H1 (cell line): Measurements from ENCODE around the gene ASPHD2. TPM values are rescaled to one million over a fixed set of nuclear protein-coding genes. Genes with fewer than 3 reads are reported as not detected.

Experiments
- CTCF ChIA-PET: fragments of 300-600 bp; sonication (Branson Sonifier 250); formaldehyde crosslinking; loops from one replicate; lab custom pipeline; 2021; ENCODE audit not compliant: partially characterized antibody; lab: Charles Lee
- POLR2A ChIA-PET: fragments of 300-600 bp; sonication (Branson Sonifier 250); formaldehyde crosslinking; loops from one replicate; lab custom pipeline; 2021; ENCODE audit warnings: inconsistent platforms; ENCODE audit not compliant: partially characterized antibody; lab: Charles Lee
- DNase-seq, 2 experiments: peaks; one replicate each; pipeline versions ENCODE4 v3.0.0 to v3.0.0-alpha.2; 2010 to 2022; ENCODE audit warnings: low spot score in 2 of 2, low read depth in 1 of 2, mixed read lengths in 1 of 2
- FAIRE-seq: peaks from 2 replicates; lab custom pipeline; 2011; peaks lifted over from hg19 to GRCh38; lab: Jason Lieb, UNC
- H2AFZ ChIP-seq: 2 replicates; pipeline ENCODE4 v1.8.1; 2012; ENCODE audit warnings: low read length, inconsistent platforms
- H2AK5ac ChIP-seq: 2 replicates; pipeline ENCODE4 v1.6.1; 2013; ENCODE audit warnings: low read depth, low read length
- H2BK120ac ChIP-seq: replicated peaks from 2 replicates; pipeline ENCODE3; 2013; ENCODE audit warnings: low read depth, low read length, inconsistent platforms
- H2BK12ac ChIP-seq: 2 replicates; pipeline ENCODE4 v1.6.1; 2013; ENCODE audit warnings: low read depth, low read length
- H2BK15ac ChIP-seq: 2 replicates; pipeline ENCODE4 v1.6.1; 2013; ENCODE audit warnings: low read length
- H2BK20ac ChIP-seq: 2 replicates; pipeline ENCODE4 v1.6.1; 2013; ENCODE audit warnings: low read length
- H2BK5ac ChIP-seq: 2 replicates; pipeline ENCODE4 v1.6.1; 2013; ENCODE audit warnings: low read depth, low read length
- H3K14ac ChIP-seq: 2 replicates; pipeline ENCODE4 v1.6.1; 2013; ENCODE audit warnings: inconsistent platforms; ENCODE audit not compliant: insufficient read length
- H3K18ac ChIP-seq: 2 replicates; pipeline ENCODE4 v1.6.1; 2013; ENCODE audit warnings: low read length; ENCODE audit errors: extremely low read depth
- H3K23ac ChIP-seq: 2 replicates; pipeline ENCODE4 v1.6.1; 2013; ENCODE audit warnings: inconsistent platforms; ENCODE audit not compliant: insufficient read length
- H3K23me2 ChIP-seq: 2 replicates; pipeline ENCODE4 v1.6.1; 2013; ENCODE audit warnings: low read depth, low read length
- H3K27ac ChIP-seq: 2 replicates; pipeline ENCODE4 v1.6.1; 2011; ENCODE audit warnings: low read depth, low read length, inconsistent platforms
- H3K27me3 ChIP-seq, 4 experiments: replicated peaks in 1 of 4; 1 replicate in 1 of 4; 2 replicates in 3 of 4; pipeline versions ENCODE4 v1.6.1 to v1.8.1; 2011 to 2013; ENCODE audit warnings: low read length in 3 of 4, mild to moderate bottlenecking in 3 of 4, inconsistent platforms in 2 of 4, mixed read lengths in 2 of 4, moderate library complexity in 1 of 4; ENCODE audit not compliant: control insufficient read depth in 3 of 4, insufficient read depth in 3 of 4; ENCODE audit errors: extremely low read depth in 1 of 4
- H3K36me3 ChIP-seq, 4 experiments: 2 replicates each; pipeline versions ENCODE4 v1.6.1 to v1.8.1; 2011 to 2013; ENCODE audit warnings: mild to moderate bottlenecking in 4 of 4, low read length in 3 of 4, moderate library complexity in 2 of 4, control low read depth in 1 of 4, inconsistent platforms in 1 of 4; ENCODE audit not compliant: insufficient read depth in 4 of 4, control insufficient read depth in 2 of 4
- H3K4ac ChIP-seq: replicated peaks from 2 replicates; pipeline ENCODE3; 2013; ENCODE audit warnings: low read length, low read depth, mixed read lengths, inconsistent platforms; ENCODE audit not compliant: insufficient read length
- H3K4me1 ChIP-seq, 4 experiments: replicated peaks in 1 of 4; 1 replicate in 1 of 4; 2 replicates in 3 of 4; pipeline versions ENCODE4 v1.6.1 to v1.8.1; 2011 to 2013; ENCODE audit warnings: low read length in 3 of 4, inconsistent platforms in 2 of 4, mixed read lengths in 1 of 4; ENCODE audit not compliant: insufficient read depth in 4 of 4, control insufficient read depth in 3 of 4
- H3K4me2 ChIP-seq, 2 experiments: 2 replicates each; pipeline versions ENCODE4 v1.6.1 to v1.8.1; 2011 to 2013; ENCODE audit warnings: low read depth in 2 of 2, low read length in 2 of 2, control low read depth in 1 of 2, inconsistent platforms in 1 of 2, mild to moderate bottlenecking in 1 of 2; ENCODE audit not compliant: insufficient read depth in 1 of 2
- H3K4me3 ChIP-seq, 4 experiments: fragments of 200-600, 300-600 bp in 1 of 4; sonication (generic), shearing (Covaris generic), sonication (Bioruptor Twin) in 1 of 4; 2 replicates each; pipeline versions ENCODE4 v1.5.1 to v1.8.1; 2011 to 2016; ENCODE audit warnings: low read length in 4 of 4, low read depth in 3 of 4, control low read depth in 2 of 4, inconsistent platforms in 2 of 4, mild to moderate bottlenecking in 2 of 4, mixed read lengths in 1 of 4, moderate library complexity in 1 of 4; ENCODE audit not compliant: insufficient read depth in 2 of 4; ENCODE audit errors: extremely low read depth in 1 of 4
- H3K56ac ChIP-seq: replicated peaks from 2 replicates; pipeline ENCODE3; 2013; ENCODE audit warnings: low read depth, mild to moderate bottlenecking, mixed read lengths, low read length, inconsistent platforms; ENCODE audit not compliant: insufficient read length
- H3K79me1 ChIP-seq: 2 replicates; pipeline ENCODE4 v1.6.1; 2013; ENCODE audit warnings: low read depth, low read length, control low read depth
- H3K79me2 ChIP-seq, 2 experiments: 2 replicates each; pipeline versions ENCODE4 v1.6.1 to v1.8.1; 2012 to 2013; ENCODE audit warnings: low read length in 2 of 2, mild to moderate bottlenecking in 2 of 2, inconsistent platforms in 1 of 2; ENCODE audit not compliant: insufficient read depth in 2 of 2, control insufficient read depth in 1 of 2
- H3K9ac ChIP-seq, 4 experiments: replicated peaks in 1 of 4; 1 replicate in 1 of 4; 2 replicates in 3 of 4; pipeline versions ENCODE4 v1.6.1 to v1.8.1; 2011 to 2013; ENCODE audit warnings: low read depth in 3 of 4, low read length in 3 of 4, control low read depth in 2 of 4, mild to moderate bottlenecking in 2 of 4, moderate library complexity in 2 of 4, inconsistent platforms in 1 of 4; ENCODE audit errors: extremely low read depth in 1 of 4
- H3K9me3 ChIP-seq, 2 experiments: 2 replicates each; pipeline versions ENCODE4 v1.6.1 to v1.8.1; 2012 to 2013; ENCODE audit warnings: mild to moderate bottlenecking in 2 of 2, moderate library complexity in 2 of 2, control low read depth in 1 of 2, inconsistent platforms in 1 of 2, low read depth in 1 of 2, low read length in 1 of 2, mixed read lengths in 1 of 2; ENCODE audit not compliant: insufficient read depth in 2 of 2
- H4K20me1 ChIP-seq, 2 experiments: replicated peaks in 1 of 2; 2 replicates each; pipeline versions ENCODE3 to v1.8.1; 2011 to 2013; ENCODE audit warnings: inconsistent platforms in 2 of 2, low read length in 2 of 2, mild to moderate bottlenecking in 1 of 2; ENCODE audit not compliant: insufficient read depth in 2 of 2, control insufficient read depth in 1 of 2
- H4K5ac ChIP-seq: 2 replicates; pipeline ENCODE4 v1.6.1; 2013; ENCODE audit warnings: low read length, low read depth, mixed read lengths, inconsistent platforms; ENCODE audit not compliant: insufficient read length
- H4K8ac ChIP-seq: 2 replicates; pipeline ENCODE4 v1.8.0; 2013; ENCODE audit warnings: mild to moderate bottlenecking, moderate library complexity, low read length, inconsistent platforms; ENCODE audit not compliant: insufficient read depth; ENCODE audit errors: extremely low read depth
- H4K91ac ChIP-seq: replicated peaks from 2 replicates; pipeline ENCODE3; 2013; ENCODE audit warnings: low read length, mixed read lengths, inconsistent platforms; ENCODE audit not compliant: insufficient read length
- BRCA1 ChIP-seq: IDR thresholded peaks from 2 replicates; pipeline ENCODE4 v1.6.1; 2012; ENCODE audit warnings: low read depth, low read length, improper control_type of control experiment
- CBX5 ChIP-seq: fragments of 300-800, 300-1000 bp; sonication (generic); IDR thresholded peaks from 2 replicates; pipeline ENCODE4 v1.7.1; 2016; ENCODE audit warnings: antibody characterized with exemption, low read length, low read depth
- CEBPB ChIP-seq: IDR thresholded peaks from 2 replicates; pipeline ENCODE4 v1.6.1; 2012; ENCODE audit warnings: low read depth, low read length
- CTBP2 ChIP-seq: IDR thresholded peaks from 2 replicates; pipeline ENCODE4 v1.7.0; 2011; ENCODE audit warnings: borderline replicate concordance, mild to moderate bottlenecking, moderate library complexity, mixed read lengths, low read length; ENCODE audit not compliant: insufficient read depth, insufficient read length
- HDAC2 ChIP-seq, 2 experiments: fragments of 300-600 bp in 1 of 2; sonication (generic) in 1 of 2; IDR thresholded peaks; 2 replicates each; pipeline ENCODE4 v1.6.1; 2011 to 2012; ENCODE audit warnings: low read depth in 2 of 2, low read length in 2 of 2, mild to moderate bottlenecking in 2 of 2, moderate library complexity in 2 of 2, borderline replicate concordance in 1 of 2, inconsistent platforms in 1 of 2
- SIX5 ChIP-seq: IDR thresholded peaks from 2 replicates; pipeline ENCODE4 v1.6.1; 2011; ENCODE audit warnings: mild to moderate bottlenecking, low read depth, low read length
- TEAD4 ChIP-seq: IDR thresholded peaks from 2 replicates; pipeline ENCODE4 v1.6.1; 2012; ENCODE audit warnings: low read depth, low read length, inconsistent platforms, mixed read lengths
- ZNF274 ChIP-seq: IDR thresholded peaks from 2 replicates; pipeline ENCODE4 v1.7.0; 2012; ENCODE audit warnings: low read length, borderline replicate concordance; ENCODE audit errors: extremely low read depth
- WGBS, 2 experiments: shearing (Covaris generic) in 1 of 2; methylation state at CpG; one replicate each; pipeline versions ENCODE4 v1.1.6 to v1.1.7; 2013 to 2015; ENCODE audit warnings: low lambda C conversion rate in 2 of 2, mixed read lengths in 2 of 2, inconsistent platforms in 1 of 2, low coverage in 1 of 2, missing lambda C conversion rate in 1 of 2; ENCODE audit not compliant: insufficient replicate concordance in 2 of 2, insufficient coverage in 1 of 2, insufficient read length in 1 of 2; ENCODE audit errors: extremely low coverage in 1 of 2, missing lambda C conversion rate in 1 of 2; 5-methylcytosine and 5-hydroxymethylcytosine counted together
- polyA plus RNA-seq, 7 experiments: library from polyadenylated mRNA; depleted of rRNA in 3 of 7; stranded (reverse) in 5 of 7; unstranded in 2 of 7; fragments of >200 nt in 5 of 7; fragments of 200-250 nt in 2 of 7; gene quantifications; 1 replicate in 5 of 7; 2 replicates in 1 of 7; 4 replicates in 1 of 7; pipeline versions ENCODE4 v1.2.1 to v1.2.3, GENCODE V29; 2011 to 2013; ENCODE audit warnings: missing spikeins in 2 of 7, mixed read lengths in 2 of 7
- total RNA-seq: library from RNA; stranded (reverse); fragmentation: NEBNext Ultra II Directional; extraction: Animal tissue kit (Norgen Biotek cat#: 25700); gene quantifications from 2 replicates; pipeline ENCODE4 v1.2.1, GENCODE V29; 2021

Gene ASPHD2
- total and polyA plus RNA-seq, 2 of the 8 experiments (the other 6 are each of a cell fraction or from before 2014, with no cell fraction given) = 7.2 to 11.0 TPM

- Histone ChIP-seq H2BK120ac (no peak overlapping the region), H2AK5ac (no peak overlapping the region), H3K4me3 (no peak overlapping the region), H2BK12ac (no peak overlapping the region), H3K9ac (no peak overlapping the region), H2AFZ (no peak overlapping the region), H3K4ac (no peak overlapping the region), H3K79me1 (peaks cover 2% of the 10 kb centered on the region; the same call in 1 of the 2 replicates), H4K20me1 (peaks cover 0 to 3% of the 10 kb centered on the region in 2 experiments), H3K23me2 (no peaks in the 10 kb centered on the region), H2BK20ac (no peak overlapping the region), H4K8ac (no peak overlapping the region), H3K9me3 (no peaks in the 10 kb centered on the region), H3K56ac (no peak overlapping the region), H3K27ac (no peak overlapping the region), H2BK15ac (no peak overlapping the region), H4K91ac (no peak overlapping the region), H3K27me3 (no peaks in the 10 kb centered on the region), H3K14ac (no peak overlapping the region), H3K79me2 (no peaks in the 10 kb centered on the region), H3K23ac (no peak overlapping the region), H4K5ac (no peak overlapping the region), H3K4me1 (no peaks in the 10 kb centered on the region), H3K18ac (no peak overlapping the region), H3K36me3 (peaks cover 0 to 3% (median 0%) of the 10 kb centered on the region in 4 experiments; a peak in 2 of 8 replicates)
- POLR2A ChIA-PET = interaction anchor here (0.8 to 2.5 kb wide), 6 partner anchors 8 to 81 kb away, joined by 3 to 7 read pairs (median 4); partner anchors contain the start of genes HPS4 and SRRD
- 85% methylated on average over 15 of the region's 15 CpGs; no CpG with 5 or more reads in 1 of the 2 experiments for WGBS, 2 experiments
- FAIRE-seq = peak; percentile 42
- DNase-seq = no peak
- no peak for TF ChIP-seq CTBP2
- TF ChIP-seq SIX5 = no peak
- TF ChIP-seq HDAC2 (IDR thresholded peaks at IDR 0.05; ENCODE audit: borderline replicate concordance in 1 of 2, low read depth in 2 of 2, low read length in 2 of 2) = no peak
- no peak for TF ChIP-seq ZNF274
- TF ChIP-seq CEBPB = no peak
- TF ChIP-seq BRCA1 = no peak
- TF ChIP-seq CBX5 = no peak
- no peak for TF ChIP-seq TEAD4
- TF ChIP-seq, all 59 proteins: peak for 0
- Histone ChIP-seq H2BK5ac (no peak overlapping the region), H3K4me2 (no peak overlapping the region)
- CTCF ChIA-PET = interaction anchor here (0.6 to 4.1 kb wide), 15 partner anchors 7 to 85 kb away, joined by 3 to 21 read pairs (median 5); no protein-coding TSS in a partner anchor
Observed at GRCh38 chr22:26445577-26446275, 16.7 kb downstream of the ASPHD2 start.
